Measurements from ENCODE around the gene MOCS1. TPM values are rescaled to one million over a fixed set of nuclear protein-coding genes. Genes with fewer than 3 reads are reported as not detected.

Gene MOCS1
- total and polyA plus RNA-seq, 2 experiments from 2014 or later: 7.3 to 9.0 TPM

- Histone ChIP-seq H3K4me1 (ENCODE audit: insufficient read depth) (no peaks in the 10 kb centered on the region), H3K9me2 (ENCODE audit: insufficient read depth) (no peaks in the 10 kb centered on the region), H2AFZ (no peak overlapping the region), H3K9me3 (ENCODE audit: low read depth) (no peaks in the 10 kb centered on the region), H3K79me2 (ENCODE audit: insufficient read depth) (no peaks in the 10 kb centered on the region), H3K4me2 (ENCODE audit: unreplicated experiment) (no peak overlapping the region), H3F3A (ENCODE audit: insufficient read depth) (no peaks in the 10 kb centered on the region), H3K9ac (no peak overlapping the region), H4K20me1 (ENCODE audit: insufficient read depth) (no peaks in the 10 kb centered on the region), H3K36me3 (ENCODE audit: low read depth) (no peaks in the 10 kb centered on the region), H3K27ac (no peak overlapping the region), H3K4me3 (no peak overlapping the region), H3K27me3 (replicated peaks; ENCODE audit: insufficient read depth) (no peaks in the 10 kb centered on the region)
- no peak for TF ChIP-seq EZH2phosphoT487 (IDR thresholded peaks at IDR 0.05; ENCODE audit: insufficient read depth, low read depth)
- TF ChIP-seq EZH2 (IDR thresholded peaks at IDR 0.05; ENCODE audit: insufficient read depth, poor library complexity, severe bottlenecking): no peak
- 52 to 53% methylated on average over 15 of the region's 15 CpGs for WGBS, 2 experiments (ENCODE audit: low coverage in 1 of 2, low lambda C conversion rate in 2 of 2, missing lambda C conversion rate in 2 of 2)
- DNase-seq: peak; percentile 68
- in situ Hi-C loops (cut with MboI): no loop called here
Observed at GRCh38 chr6:39865011-39865888, 69.0 kb downstream of the MOCS1 start.

GRCh38 chr6:39861663-39862062, 72.6 kb downstream of the MOCS1 start:
- Histone ChIP-seq H4K20me1 (ENCODE audit: insufficient read depth) (no peaks in the 10 kb centered on the region), H3F3A (ENCODE audit: insufficient read depth) (no peaks in the 10 kb centered on the region), H3K9ac (no peak overlapping the region), H3K4me2 (ENCODE audit: unreplicated experiment) (no peak overlapping the region), H3K4me3 (no peak overlapping the region), H3K27ac (no peak overlapping the region), H2AFZ (no peak overlapping the region), H3K9me2 (ENCODE audit: insufficient read depth) (no peaks in the 10 kb centered on the region), H3K36me3 (ENCODE audit: low read depth) (no peaks in the 10 kb centered on the region), H3K27me3 (replicated peaks; ENCODE audit: insufficient read depth) (no peaks in the 10 kb centered on the region), H3K9me3 (ENCODE audit: low read depth) (no peaks in the 10 kb centered on the region), H3K4me1 (ENCODE audit: insufficient read depth) (no peaks in the 10 kb centered on the region), H3K79me2 (ENCODE audit: insufficient read depth) (no peaks in the 10 kb centered on the region)
- WGBS, 2 experiments (ENCODE audit: low coverage in 1 of 2, low lambda C conversion rate in 2 of 2, missing lambda C conversion rate in 2 of 2): 85 to 89% methylated on average over 3 of the region's 3 CpGs
- TF ChIP-seq EZH2phosphoT487 (IDR thresholded peaks at IDR 0.05; ENCODE audit: insufficient read depth, low read depth) (no peak), EZH2 (IDR thresholded peaks at IDR 0.05; ENCODE audit: insufficient read depth, poor library complexity, severe bottlenecking) (no peak)
- DNase-seq: no peak
- in situ Hi-C loops (cut with MboI): no loop called here

GRCh38 chr6:39859025-39859424, 75.2 kb downstream of the MOCS1 start:
- Histone ChIP-seq H3K4me1 (ENCODE audit: insufficient read depth) (0 out of 2 replicates have a peak, but pooled peaks cover 7% of the 10 kb centered on the region), H3K9ac (no peak overlapping the region)
- 92% methylated on average over 2 of the region's 2 CpGs for WGBS, 2 experiments (ENCODE audit: low coverage in 1 of 2, low lambda C conversion rate in 2 of 2, missing lambda C conversion rate in 2 of 2)

DNA sequence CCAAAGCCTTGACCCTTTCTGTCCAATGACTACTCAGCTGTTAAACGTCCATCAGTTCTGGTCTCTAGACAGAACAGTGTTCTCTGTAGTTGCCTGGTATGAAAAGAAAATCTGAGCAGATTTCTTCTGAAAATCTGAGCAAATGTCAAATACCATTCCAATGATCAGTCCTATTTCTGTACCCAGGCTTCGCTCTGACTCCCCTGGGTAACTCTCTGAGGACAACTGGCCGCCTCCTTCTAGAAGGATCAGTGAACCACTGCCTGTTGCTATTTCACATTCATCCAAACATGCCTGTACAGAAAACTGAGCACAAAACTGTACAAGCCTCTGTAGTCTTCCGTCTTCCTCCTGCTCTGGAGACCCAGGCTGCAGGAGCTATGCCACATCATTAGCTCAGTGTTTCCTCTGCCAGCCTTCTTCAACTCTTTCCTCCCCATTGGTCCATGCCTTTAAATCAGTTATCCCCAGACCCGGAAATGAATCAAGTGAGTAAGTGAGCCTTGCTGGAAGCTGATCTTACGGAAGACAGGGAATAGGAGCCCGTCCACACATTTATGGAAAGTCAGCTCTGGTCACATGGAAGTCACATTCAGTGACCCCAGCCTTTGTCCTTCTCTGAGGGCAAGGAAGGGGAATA, 78.8 kb downstream of the MOCS1 start:
- 0 out of 2 replicates have a peak, but pooled peaks cover 7% of the 10 kb centered on the region for H3K4me1 ChIP-seq (ENCODE audit: insufficient read depth)
- no peak overlapping the region for H2AFZ ChIP-seq
- H3K27me3 ChIP-seq (replicated peaks; ENCODE audit: insufficient read depth): no peaks in the 10 kb centered on the region
- H3K9me3 ChIP-seq (ENCODE audit: low read depth): no peaks in the 10 kb centered on the region
- no peaks in the 10 kb centered on the region for H3K79me2 ChIP-seq (ENCODE audit: insufficient read depth)
- H3K27ac ChIP-seq: no peak overlapping the region
- H4K20me1 ChIP-seq (ENCODE audit: insufficient read depth): no peaks in the 10 kb centered on the region
- H3K9ac ChIP-seq: no peak overlapping the region
- peak; percentile 34 for DNase-seq
- no peak overlapping the region for H3K4me2 ChIP-seq (ENCODE audit: unreplicated experiment)
- in situ Hi-C loops (cut with MboI): no loop called here
- no peaks in the 10 kb centered on the region for H3K36me3 ChIP-seq (ENCODE audit: low read depth)
- no peaks in the 10 kb centered on the region for H3K9me2 ChIP-seq (ENCODE audit: insufficient read depth)
- no peaks in the 10 kb centered on the region for H3F3A ChIP-seq (ENCODE audit: insufficient read depth)
- no peak overlapping the region for H3K4me3 ChIP-seq
- 70 to 77% methylated on average over 7 of the region's 7 CpGs for WGBS, 2 experiments (ENCODE audit: low coverage in 1 of 2, low lambda C conversion rate in 2 of 2, missing lambda C conversion rate in 2 of 2)
- TF ChIP-seq EZH2phosphoT487 (IDR thresholded peaks at IDR 0.05; ENCODE audit: insufficient read depth, low read depth) (no peak), EZH2 (IDR thresholded peaks at IDR 0.05; ENCODE audit: insufficient read depth, poor library complexity, severe bottlenecking) (no peak)

More at GRCh38 chr6:39859025-39859424, 75.2 kb downstream of the MOCS1 start:
- Histone ChIP-seq H2AFZ (no peak overlapping the region), H3K4me3 (no peak overlapping the region), H3F3A (ENCODE audit: insufficient read depth) (no peaks in the 10 kb centered on the region), H3K79me2 (ENCODE audit: insufficient read depth) (no peaks in the 10 kb centered on the region), H3K27me3 (replicated peaks; ENCODE audit: insufficient read depth) (no peaks in the 10 kb centered on the region), H3K36me3 (ENCODE audit: low read depth) (no peaks in the 10 kb centered on the region), H3K4me2 (ENCODE audit: unreplicated experiment) (no peak overlapping the region), H3K9me2 (ENCODE audit: insufficient read depth) (no peaks in the 10 kb centered on the region), H3K27ac (no peak overlapping the region), H3K9me3 (ENCODE audit: low read depth) (no peaks in the 10 kb centered on the region), H4K20me1 (ENCODE audit: insufficient read depth) (no peaks in the 10 kb centered on the region)
- no peak for TF ChIP-seq EZH2 (IDR thresholded peaks at IDR 0.05; ENCODE audit: insufficient read depth, poor library complexity, severe bottlenecking)
- TF ChIP-seq EZH2phosphoT487 (IDR thresholded peaks at IDR 0.05; ENCODE audit: insufficient read depth, low read depth): no peak
- in situ Hi-C loops (cut with MboI): no loop called here
- DNase-seq: no peak

Other genes starting within 250 kb of the MOCS1 start
- gene KIF6, start 209.1 kb downstream of the MOCS1 start, total RNA-seq (2014; rRNA removed; shearing (Covaris generic)): 0.22 and 0.51 TPM in 2 replicates
- gene KIF6, start 209.1 kb downstream of the MOCS1 start, polyA plus RNA-seq (2016; fragmentation: Nextera tagmentation; extraction: Ambion mirVana): 0.87 and 0.91 TPM in 2 replicates
- 5.1 and 5.6 TPM in 2 replicates for gene DAAM2, start 142.1 kb downstream of the MOCS1 start, total RNA-seq (2014; rRNA removed; shearing (Covaris generic))
- gene DAAM2, start 142.1 kb downstream of the MOCS1 start, polyA plus RNA-seq (2016; fragmentation: Nextera tagmentation; extraction: Ambion mirVana): 1.8 and 2.0 TPM in 2 replicates